Adrenal gland (tissue), 12 donors: ENCODE data around the gene IMMP2L. TPM values are rescaled to one million over a fixed set of nuclear protein-coding genes. Genes with fewer than 3 reads are reported as not detected.

Experiments used
- DNase-seq, 7 donors: peaks; one replicate each; pipeline ENCODE4 v3.0.0-alpha.2; 2019 to 2020
- H3K27ac ChIP-seq, 5 donors: fragments of 200-600 bp; sonication (generic) in 4 of 5; 1 replicate in 3 of 5; 2 replicates in 2 of 5; pipeline versions ENCODE4 v1.5.1 to v1.8.0; 2016 to 2020; ENCODE audit warnings: mild to moderate bottlenecking in 1 of 5
- H3K27me3 ChIP-seq: fragments of 200-600 bp; 2 replicates; pipeline ENCODE4 v1.8.0; 2021
- H3K36me3 ChIP-seq, 2 donors: fragments of 200-600 bp; replicated peaks in 1 of 2; 1 replicate in 1 of 2; 2 replicates in 1 of 2; pipeline versions ENCODE4 v1.5.1 to v1.8.0; 2018 to 2022
- H3K4me1 ChIP-seq, 2 donors: fragments of 200-600 bp; replicated peaks in 1 of 2; 1 replicate in 1 of 2; 2 replicates in 1 of 2; pipeline versions ENCODE4 v1.5.1 to v1.8.0; 2018 to 2021
- H3K4me3 ChIP-seq, 4 donors: fragments of 200-600 bp; sonication (generic) in 3 of 4; one replicate each; pipeline ENCODE4 v1.5.1; 2016 to 2018
- H3K9me3 ChIP-seq, 3 donors: fragments of 200-600 bp; sonication (generic) in 1 of 3; replicated peaks in 1 of 3; 1 replicate in 2 of 3; 2 replicates in 1 of 3; pipeline versions ENCODE4 v1.5.1 to v1.8.0; 2016 to 2021
- CTCF ChIP-seq, 6 experiments: fragments of 450-650 bp in 4 of 6; fragments of 200-600 bp in 2 of 6; sonication (generic) in 1 of 6; IDR thresholded peaks; 1 replicate in 5 of 6; 2 replicates in 1 of 6; pipeline versions ENCODE4 v1.5.1 to v1.8.0; 2016 to 2021; ENCODE audit warnings: antibody characterized with exemption in 6 of 6, mild to moderate bottlenecking in 2 of 6, moderate library complexity in 1 of 6
- POLR2A ChIP-seq, 2 donors: fragments of 450-650 bp; IDR thresholded peaks; one replicate each; pipeline ENCODE4 v1.6.1; 2017; ENCODE audit warnings: antibody characterized with exemption in 2 of 2, mild to moderate bottlenecking in 2 of 2, moderate library complexity in 1 of 2
- WGBS, 4 donors: extraction: QIAGEN DNeasy Blood & Tissue Kit in 2 of 4; methylation state at CpG; one replicate each; pipeline versions ENCODE4 v1.1.5 to v1.1.7; 2013 to 2017; 5-methylcytosine and 5-hydroxymethylcytosine counted together
- intact Hi-C, 2 donors: fragments of 100-400 bp; cut with DNase I; formaldehyde crosslinking; loops; one replicate each; pipeline versions ENCODE4 v1.14.1 to v1.15.0; 2022 to 2023
- polyA plus RNA-seq, 3 donors: library from polyadenylated mRNA; stranded (reverse); fragments of 200-250 nt in 2 of 3; fragments of 350-450 nt in 1 of 3; fragmentation: Illumina TruSeq in 1 of 3; extraction: RNeasy Lipid Tissue Mini Kit (QIAGEN cat#74804) in 1 of 3; gene quantifications; one replicate each; pipeline ENCODE4 v1.2.3, GENCODE V29; 2013 to 2014
- total RNA-seq, 9 donors: library from RNA; depleted of rRNA in 4 of 9; stranded (reverse); fragments of >200 nt in 4 of 9; fragments of 120-200 nt in 1 of 9; fragmentation: NEBNext Ultra II Directional in 1 of 9; extraction: Animal tissue kit (Norgen Biotek cat#: 25700) in 1 of 9; gene quantifications; one replicate each; pipeline versions ENCODE4 v1.1.0 to v1.2.4, GENCODE V29; 2013 to 2023
- donor health status: healthy with polysubstance abuse.
- donor health status: Bipolar disorder and iron deficiency.
- donor health status: DM: yes; HTN: yes; CAD: no.
- donor health status: DM: no; HTN: no; CAD: no.
- donor health status: DM: no; HTN: no; CAD: no.
- donor health status: DM: yes; HTN: yes; CAD: no.

IMMP2L gene
- total and polyA plus RNA-seq, 12 donors: 13.4 to 34.1 (median 25.3) TPM

GRCh38 chr7:111077001-111077400 lies 485.3 kb downstream of the IMMP2L start:
- no peaks in the 10 kb centered on the region for H3K27me3 ChIP-seq
- no peaks in the 10 kb centered on the region for H3K4me1 ChIP-seq
- H3K9me3 ChIP-seq: no peaks in the 10 kb centered on the region
- intact Hi-C loops: no loop called here
- H3K36me3 ChIP-seq: no peaks in the 10 kb centered on the region
- TF ChIP-seq CTCF (IDR thresholded peaks at IDR 0.05): no peak
- TF ChIP-seq POLR2A (IDR thresholded peaks at IDR 0.05): no peak
- no peak overlapping the region for H3K27ac ChIP-seq
- 93 to 100% (median 97%) methylated on average over 2 of the region's 2 CpGs for WGBS, 4 donors
- no peak for DNase-seq
- no peak overlapping the region for H3K4me3 ChIP-seq

- no peaks in the 10 kb centered on the region for H3K9me3 ChIP-seq
- no peak for TF ChIP-seq CTCF (IDR thresholded peaks at IDR 0.05)
- no peak for TF ChIP-seq POLR2A (IDR thresholded peaks at IDR 0.05)
- intact Hi-C loops: no loop called here
Observed at GRCh38 chr7:111076205-111076604, 486.1 kb downstream of the IMMP2L start.

GRCh38 chr7:111075498-111075897 lies 486.8 kb downstream of the IMMP2L start:
- Histone ChIP-seq H3K4me3 (no peak overlapping the region), H3K27ac (no peak overlapping the region), H3K4me1 (no peaks in the 10 kb centered on the region), H3K9me3 (no peaks in the 10 kb centered on the region), H3K27me3 (no peaks in the 10 kb centered on the region), H3K36me3 (no peaks in the 10 kb centered on the region)
- intact Hi-C loops: no loop called here
- 81 to 93% (median 91%) methylated on average over 5 of the region's 5 CpGs for WGBS, 4 donors
- no peak for DNase-seq
- TF ChIP-seq POLR2A (IDR thresholded peaks at IDR 0.05) (no peak), CTCF (IDR thresholded peaks at IDR 0.05) (no peak)

More at GRCh38 chr7:111076205-111076604, 486.1 kb downstream of the IMMP2L start:
- no peak for DNase-seq
- H3K36me3 ChIP-seq: no peaks in the 10 kb centered on the region
- no peaks in the 10 kb centered on the region for H3K4me1 ChIP-seq
- H3K4me3 ChIP-seq: no peak overlapping the region
- no peaks in the 10 kb centered on the region for H3K27me3 ChIP-seq
- no peak overlapping the region for H3K27ac ChIP-seq

- intact Hi-C loops: no loop called here
- no peaks in the 10 kb centered on the region for H3K9me3 ChIP-seq
- WGBS, 4 donors: 53 to 74% (median 69%) methylated on average over 6 of the region's 6 CpGs
Observed at GRCh38 chr7:111074748-111075146, 487.5 kb downstream of the IMMP2L start.

More at GRCh38 chr7:111074748-111075146, 487.5 kb downstream of the IMMP2L start:
- Histone ChIP-seq H3K4me1 (no peaks in the 10 kb centered on the region), H3K4me3 (peak overlapping the region in 1 of 4 donors; percentile 10), H3K27ac (no peak overlapping the region), H3K36me3 (no peaks in the 10 kb centered on the region), H3K27me3 (no peaks in the 10 kb centered on the region)
- no peak for TF ChIP-seq CTCF (IDR thresholded peaks at IDR 0.05)
- TF ChIP-seq POLR2A (IDR thresholded peaks at IDR 0.05): no peak
- DNase-seq: no peak
